ENCODE data around the gene ST6GAL1. TPM values are rescaled to one million over a fixed set of nuclear protein-coding genes. Genes with fewer than 3 reads are reported as not detected.

The ST6GAL1 gene
- total RNA-seq, 4 donors from 2014 or later = 24.7 to 58.1 (median 44.5) TPM

DNA sequence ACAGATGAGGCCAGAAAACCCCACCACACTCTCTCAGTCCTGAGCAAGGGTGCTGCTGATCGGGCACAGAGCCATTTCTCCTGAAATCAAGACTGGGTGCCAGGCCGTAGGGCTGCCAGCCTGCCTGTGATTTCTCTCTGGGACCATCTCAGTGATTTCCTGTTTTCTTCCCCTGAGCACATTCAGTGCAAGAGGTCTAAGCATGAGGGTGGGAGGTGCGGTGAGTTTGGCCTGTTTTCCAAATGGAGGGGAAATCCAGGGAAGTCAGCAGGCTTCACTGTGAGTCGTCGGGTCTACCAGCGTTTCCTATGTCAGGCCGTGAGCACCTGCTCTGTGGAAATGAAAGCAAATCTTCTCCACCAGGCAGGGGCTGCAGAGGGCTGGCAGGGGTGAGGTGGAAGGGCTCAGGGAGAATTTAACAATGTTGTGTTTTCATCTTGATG, 82.3 kb downstream of the ST6GAL1 start:
- peak overlapping the region in 3 of 4 donors; percentile 61 to 63 (median 63) for H3K27ac ChIP-seq
- 44% methylated on average over 6 to 7 of the region's 7 CpGs for WGBS, 2 donors
- H3K27me3 ChIP-seq = no peaks in the 10 kb centered on the region
- H3K4me3 ChIP-seq = no peak overlapping the region
- no peaks in the 10 kb centered on the region for H3K36me3 ChIP-seq
- TF ChIP-seq POLR2A (IDR thresholded peaks at IDR 0.05) = no peak
- H3K4me1 ChIP-seq = peaks cover 0 to 34% (median 22%) of the 10 kb centered on the region in 4 donors
- DNase-seq (ENCODE audit: low spot score in 2 of 2) = no peak
- peaks cover 0 to 13% (median 0%) of the 10 kb centered on the region in 4 donors for H3K9me3 ChIP-seq

GRCh38 chr3:187013159-187013716, 82.9 kb downstream of the ST6GAL1 start:
- Histone ChIP-seq H3K36me3 (no peaks in the 10 kb centered on the region), H3K27me3 (no peaks in the 10 kb centered on the region), H3K4me1 (peaks cover 0 to 34% (median 22%) of the 10 kb centered on the region in 4 donors), H3K4me3 (no peak overlapping the region), H3K27ac (peak overlapping the region in 3 of 4 donors; percentile 61 to 63 (median 63)), H3K9me3 (peaks cover 0 to 7% (median 0%) of the 10 kb centered on the region in 4 donors)
- WGBS, 2 donors = 43 to 45% methylated on average over 4 of the region's 4 CpGs
- no peak for TF ChIP-seq CTCF (IDR thresholded peaks at IDR 0.05)
- no peak for TF ChIP-seq EP300 (IDR thresholded peaks at IDR 0.05)
- TF ChIP-seq POLR2A (IDR thresholded peaks at IDR 0.05) = no peak
- DNase-seq (ENCODE audit: low spot score in 2 of 2) = no peak

DNA sequence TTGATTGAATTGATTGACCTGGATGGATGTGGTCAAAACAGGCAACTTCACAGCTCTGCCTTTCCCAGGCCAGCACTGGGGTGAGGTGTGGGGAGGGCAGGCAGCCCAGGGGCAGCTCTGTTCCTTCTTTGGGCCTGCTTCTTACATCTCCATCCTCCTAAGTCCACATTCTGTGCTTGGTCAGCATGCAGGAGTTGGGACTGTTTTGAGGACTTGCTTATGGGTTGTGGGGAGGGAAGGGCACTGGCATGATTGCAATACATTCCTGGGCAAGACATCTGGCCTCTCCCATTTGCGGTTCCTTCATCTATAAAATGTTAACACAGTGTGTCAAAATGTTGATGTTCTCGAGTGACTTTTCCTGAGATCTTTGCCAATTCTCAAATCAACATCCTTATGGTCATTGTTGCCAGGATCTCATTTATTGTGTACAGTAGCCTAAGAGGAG, 84.1 kb downstream of the ST6GAL1 start:
- H3K27ac ChIP-seq = no peak overlapping the region
- peaks cover 0 to 34% (median 22%) of the 10 kb centered on the region in 4 donors for H3K4me1 ChIP-seq
- H3K36me3 ChIP-seq = no peaks in the 10 kb centered on the region
- no peak for DNase-seq (ENCODE audit: low spot score in 2 of 2)
- H3K27me3 ChIP-seq = no peaks in the 10 kb centered on the region
- H3K4me3 ChIP-seq = no peak overlapping the region
- TF ChIP-seq CTCF (IDR thresholded peaks at IDR 0.05) (no peak), POLR2A (IDR thresholded peaks at IDR 0.05) (no peak), EP300 (IDR thresholded peaks at IDR 0.05) (peak in 1 of 2 donors; percentile 37)
- no peaks in the 10 kb centered on the region for H3K9me3 ChIP-seq
- 24 to 34% methylated on average over 2 of the region's 2 CpGs for WGBS, 2 donors

GRCh38 chr3:187015903-187016638, 85.7 kb downstream of the ST6GAL1 start:
- Histone ChIP-seq H3K27ac (no peak overlapping the region), H3K9me3 (no peaks in the 10 kb centered on the region), H3K27me3 (no peaks in the 10 kb centered on the region), H3K4me1 (peaks cover 0 to 34% (median 22%) of the 10 kb centered on the region in 4 donors), H3K36me3 (no peaks in the 10 kb centered on the region), H3K4me3 (no peak overlapping the region)
- no peak for DNase-seq (ENCODE audit: low spot score in 2 of 2)
- no peak for TF ChIP-seq EP300 (IDR thresholded peaks at IDR 0.05)
- TF ChIP-seq CTCF (IDR thresholded peaks at IDR 0.05) = no peak
- TF ChIP-seq POLR2A (IDR thresholded peaks at IDR 0.05) = no peak
- 88% methylated on average over 14 of the region's 14 CpGs for WGBS, 2 donors

DNA sequence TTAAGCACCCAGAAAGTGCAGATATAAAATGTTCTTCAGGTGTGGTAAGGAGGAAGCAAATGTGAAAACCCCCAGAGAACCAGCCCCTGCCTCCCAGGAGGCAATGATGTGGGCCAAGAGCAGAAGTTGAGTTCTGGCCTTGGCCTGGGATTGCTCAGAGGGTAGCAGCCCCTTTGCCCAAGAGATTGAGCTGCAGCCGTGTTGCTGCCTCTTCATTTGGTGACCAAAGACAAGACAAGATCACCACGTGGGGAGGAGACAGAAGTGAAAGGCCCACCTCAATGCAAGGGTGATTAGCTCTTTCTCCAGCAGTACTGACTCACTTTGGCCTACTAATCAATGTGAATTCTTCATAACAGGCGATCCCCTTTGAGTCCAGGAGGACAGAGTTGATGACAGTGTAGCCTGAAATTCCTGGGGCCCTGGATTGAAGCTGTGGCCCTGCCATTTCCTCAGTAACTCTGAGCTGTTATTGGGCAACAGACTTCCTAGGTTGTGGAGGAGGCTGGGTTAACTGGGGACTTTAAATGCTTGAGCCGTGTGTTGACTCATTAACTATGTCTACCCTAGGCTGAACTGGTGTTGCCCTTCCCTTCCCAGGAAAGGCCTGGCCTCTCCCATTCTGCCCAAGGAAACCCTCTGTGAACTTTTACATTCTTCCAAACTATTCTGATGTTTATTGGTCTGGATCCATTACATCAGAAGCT, 86.5 kb downstream of the ST6GAL1 start:
- H3K4me1 ChIP-seq = peaks cover 0 to 34% (median 22%) of the 10 kb centered on the region in 4 donors
- no peaks in the 10 kb centered on the region for H3K9me3 ChIP-seq
- H3K27ac ChIP-seq = no peak overlapping the region
- H3K27me3 ChIP-seq = no peaks in the 10 kb centered on the region
- no peak for TF ChIP-seq CTCF (IDR thresholded peaks at IDR 0.05)
- TF ChIP-seq EP300 (IDR thresholded peaks at IDR 0.05) = no peak
- no peak for TF ChIP-seq POLR2A (IDR thresholded peaks at IDR 0.05)
- DNase-seq (ENCODE audit: low spot score in 2 of 2) = no peak
- 65 to 77% methylated on average over 4 of the region's 4 CpGs for WGBS, 2 donors
- H3K4me3 ChIP-seq = no peak overlapping the region
- H3K36me3 ChIP-seq = no peaks in the 10 kb centered on the region
